Adrenal gland (tissue), 5 donors: ENCODE measurements around the gene SIDT2.

Source experiments
- POLR2A ChIP-seq, 2 donors: fragments of 450-650 bp; IDR thresholded peaks; one replicate each; pipeline ENCODE4 v1.6.1; 2017; ENCODE audit warnings: antibody characterized with exemption in 2 of 2, mild to moderate bottlenecking in 2 of 2, moderate library complexity in 1 of 2
- TF ChIP-seq, protein P1 (sequence below), 6 experiments: fragments of 450-650 bp in 4 of 6; fragments of 200-600 bp in 2 of 6; sonication (generic) in 1 of 6; IDR thresholded peaks; 1 replicate in 5 of 6; 2 replicates in 1 of 6; pipeline versions ENCODE4 v1.5.1 to v1.8.0; 2016 to 2021; ENCODE audit warnings: antibody characterized with exemption in 6 of 6, mild to moderate bottlenecking in 2 of 6, moderate library complexity in 1 of 6
- donor health status: DM: no; HTN: no; CAD: no.

- no peak for TF ChIP-seq POLR2A (IDR thresholded peaks at IDR 0.05)
- TF ChIP-seq, protein P1, sequence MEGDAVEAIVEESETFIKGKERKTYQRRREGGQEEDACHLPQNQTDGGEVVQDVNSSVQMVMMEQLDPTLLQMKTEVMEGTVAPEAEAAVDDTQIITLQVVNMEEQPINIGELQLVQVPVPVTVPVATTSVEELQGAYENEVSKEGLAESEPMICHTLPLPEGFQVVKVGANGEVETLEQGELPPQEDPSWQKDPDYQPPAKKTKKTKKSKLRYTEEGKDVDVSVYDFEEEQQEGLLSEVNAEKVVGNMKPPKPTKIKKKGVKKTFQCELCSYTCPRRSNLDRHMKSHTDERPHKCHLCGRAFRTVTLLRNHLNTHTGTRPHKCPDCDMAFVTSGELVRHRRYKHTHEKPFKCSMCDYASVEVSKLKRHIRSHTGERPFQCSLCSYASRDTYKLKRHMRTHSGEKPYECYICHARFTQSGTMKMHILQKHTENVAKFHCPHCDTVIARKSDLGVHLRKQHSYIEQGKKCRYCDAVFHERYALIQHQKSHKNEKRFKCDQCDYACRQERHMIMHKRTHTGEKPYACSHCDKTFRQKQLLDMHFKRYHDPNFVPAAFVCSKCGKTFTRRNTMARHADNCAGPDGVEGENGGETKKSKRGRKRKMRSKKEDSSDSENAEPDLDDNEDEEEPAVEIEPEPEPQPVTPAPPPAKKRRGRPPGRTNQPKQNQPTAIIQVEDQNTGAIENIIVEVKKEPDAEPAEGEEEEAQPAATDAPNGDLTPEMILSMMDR (IDR thresholded peaks at IDR 0.05), result no peak
These were observed 2.8 kb upstream of the SIDT2 start for GRCh38 chr11:117175781-117176180.
